Measurements from ENCODE around the gene ADGRA1.

- TF ChIP-seq CTCF (IDR thresholded peaks at IDR 0.05) (no peak), POLR2A (IDR thresholded peaks at IDR 0.05) (no peak)
Measured at GRCh38 chr10:133143546-133143945, 55.8 kb downstream of the ADGRA1 start.
